Stimulated activated CD8-positive, alpha-beta memory T cell treated with anti-CD3 and anti-CD28 coated beads, Interleukin-7, amount 100 ng/mL, for 4 hours (primary cell): ENCODE results near the gene GTF2H3.

Experiments
- DNase-seq, 2 donors: peaks; one replicate each; pipeline ENCODE4 v3.0.0-alpha.2; 2020; ENCODE audit warnings: low read depth in 2 of 2

The GTF2H3 gene

GRCh38 chr12:123707466-123707865 lies 73.8 kb downstream of the GTF2H3 start:
- DNase-seq, result no peak
